A204.1 (cell line): ENCODE results near the gene SLK.

Experiments used
- FAIRE-seq: peaks from 2 replicates; lab custom pipeline; 2012; peaks lifted over from hg19 to GRCh38; lab: Jason Lieb, UNC

SLK gene

DNA sequence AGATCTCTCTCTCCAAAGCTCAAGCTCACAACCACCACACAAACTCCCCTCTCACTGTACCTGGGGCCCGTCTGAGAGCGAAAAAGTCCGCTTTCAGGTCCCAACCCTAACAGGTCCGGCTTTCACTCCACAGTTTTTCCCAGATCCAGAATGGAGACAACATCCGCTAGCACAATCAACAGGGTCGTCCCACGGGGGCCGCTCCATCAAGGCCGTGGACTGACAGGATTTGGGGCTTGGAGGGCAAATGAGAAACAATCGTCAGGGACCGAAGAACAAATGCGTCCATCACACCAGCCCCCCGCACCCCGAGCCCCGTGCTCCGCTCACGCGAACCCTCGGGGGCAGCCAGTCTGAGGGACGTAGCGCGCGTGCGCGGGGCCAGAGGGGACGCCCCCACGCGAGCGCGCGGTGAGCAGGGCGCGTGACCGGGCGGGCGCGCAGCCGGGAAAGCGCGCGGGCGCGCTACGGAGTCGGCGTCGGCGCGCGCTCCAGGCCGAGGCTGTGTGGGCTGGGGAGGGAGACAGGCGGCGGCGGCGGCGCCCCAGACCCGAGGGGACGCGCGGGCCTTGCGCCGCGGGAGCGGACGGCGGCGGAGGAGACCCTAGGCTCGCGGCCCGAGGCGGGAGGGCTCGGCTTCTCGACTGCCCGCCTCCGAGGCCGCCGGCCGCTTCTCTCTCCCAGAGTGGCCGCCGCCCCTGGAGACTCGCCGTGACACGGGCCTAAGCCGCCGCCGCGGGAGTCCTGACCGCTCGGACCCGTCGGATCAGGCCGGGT is at the start of gene SLK:
TSS of gene SLK (plus strand) at position 470 of the 777 bp plus-strand sequence. CDS start 606 bp downstream, outside the sequence.
- FAIRE-seq: no peak

GRCh38 chr10:103917302-103918052 is 49.5 kb upstream of the SLK start:
- no peak for FAIRE-seq

DNA sequence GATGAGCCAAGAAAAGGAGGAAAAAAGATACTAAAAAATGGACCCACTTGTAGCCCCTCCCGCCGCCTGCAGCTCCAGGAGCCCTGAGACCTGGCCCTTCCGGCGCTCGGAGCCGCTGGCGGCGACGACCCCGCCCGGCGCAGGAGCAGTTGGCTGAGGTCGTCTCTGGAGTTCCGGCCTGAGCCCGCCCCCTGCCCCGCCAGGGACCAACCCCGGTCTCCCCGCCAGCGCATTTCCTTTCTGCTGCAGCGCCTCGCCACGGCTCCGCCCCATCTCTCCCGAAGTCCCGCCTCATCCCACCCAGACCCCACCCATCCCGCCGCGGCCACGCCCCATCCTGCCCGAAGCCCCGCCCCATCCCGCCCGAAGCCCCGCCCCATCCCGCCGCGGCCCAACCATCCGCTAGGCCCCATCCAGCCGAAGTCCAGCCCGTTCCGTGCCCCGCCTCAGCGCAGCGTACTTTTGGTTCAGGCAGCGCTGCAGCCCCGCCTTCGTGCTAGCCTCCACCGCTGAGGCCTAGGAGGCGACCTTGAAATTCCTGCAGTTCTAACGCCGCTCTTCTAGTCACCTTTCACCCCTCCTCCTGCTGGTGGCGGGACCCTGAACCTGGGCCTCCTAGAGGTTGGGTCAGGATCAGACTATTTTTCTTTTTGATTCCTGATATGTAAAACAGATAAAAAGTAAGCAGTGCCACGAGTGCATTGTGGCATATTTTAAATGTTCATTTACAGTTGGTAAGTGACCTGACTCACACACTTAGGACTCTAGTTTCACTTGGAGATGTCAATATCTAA is 48.7 kb upstream of the SLK start, which contains the start of gene STN1:
TSS of gene STN1 (minus strand) at position 132 of the 794 bp plus-strand sequence. CDS start 590 bp downstream, outside the sequence.
- no peak for FAIRE-seq

GRCh38 chr10:103919648-103920025 is 47.3 kb upstream of the SLK start:
- no peak for FAIRE-seq

DNA sequence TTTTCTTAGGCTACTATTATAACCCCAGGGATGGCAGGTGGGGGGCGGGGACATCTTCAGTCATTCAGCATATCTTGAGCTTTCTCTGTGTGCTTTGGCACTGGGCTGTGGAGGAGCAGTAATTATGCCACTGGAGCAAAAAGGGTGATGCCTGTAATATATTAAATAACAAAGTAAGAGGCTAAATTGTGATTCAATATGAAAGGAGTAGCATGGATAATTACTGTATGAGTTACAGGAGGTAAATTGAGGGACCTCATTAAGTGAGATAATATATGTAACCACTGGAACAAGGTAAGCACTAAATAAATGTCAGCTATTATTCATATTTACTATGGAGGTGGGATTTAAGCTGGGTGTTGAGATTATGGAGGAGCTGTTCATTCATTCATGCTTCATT is 45.7 kb upstream of the SLK start:
- no peak for FAIRE-seq

DNA sequence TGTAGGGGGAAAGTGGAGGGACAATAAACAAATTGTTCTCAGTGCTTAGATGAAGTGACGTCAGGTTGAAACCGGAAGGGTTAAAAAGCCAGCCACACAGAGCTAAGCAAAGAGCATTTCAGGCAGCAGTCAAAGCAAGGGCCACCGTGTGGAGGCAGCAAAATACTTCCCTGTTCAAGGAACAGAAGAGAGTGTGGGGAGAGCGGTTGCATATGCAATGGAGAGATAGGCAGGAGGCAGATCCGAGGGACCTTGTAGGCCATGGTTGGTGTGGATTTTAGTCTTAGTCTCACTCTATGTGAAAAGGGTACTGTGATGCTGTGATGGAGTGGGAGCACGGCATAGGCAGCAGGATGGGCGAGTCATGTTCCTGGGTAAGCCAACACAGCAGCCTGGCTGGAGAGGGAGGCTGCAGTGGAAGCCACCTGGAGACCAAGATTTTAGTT is 45.2 kb upstream of the SLK start:
- no peak for FAIRE-seq

- no peak for FAIRE-seq
Measured at GRCh38 chr10:103922659-103923058, 44.3 kb upstream of the SLK start.

- FAIRE-seq: no peak
Measured at GRCh38 chr10:103923502-103923901, 43.4 kb upstream of the SLK start.

DNA sequence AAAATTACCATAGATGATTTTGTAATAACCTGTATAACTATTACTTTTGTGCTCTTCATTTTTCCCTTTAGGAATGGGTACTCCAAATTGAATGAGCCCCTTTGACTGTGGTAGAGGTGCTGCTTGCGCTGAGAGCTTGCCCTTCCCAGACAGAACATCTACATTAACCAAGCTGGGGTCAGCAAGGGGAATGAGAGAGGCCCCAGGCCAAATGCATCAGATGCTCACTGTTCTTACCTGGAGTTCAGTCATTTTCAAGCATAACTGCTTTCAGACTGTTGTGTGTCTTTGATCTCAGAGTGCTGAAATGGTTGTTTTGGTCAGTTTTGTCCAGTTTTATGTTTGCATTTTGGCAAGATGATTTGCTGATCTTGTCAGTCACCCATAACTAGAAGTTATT is 41.3 kb upstream of the SLK start:
- FAIRE-seq: no peak

DNA sequence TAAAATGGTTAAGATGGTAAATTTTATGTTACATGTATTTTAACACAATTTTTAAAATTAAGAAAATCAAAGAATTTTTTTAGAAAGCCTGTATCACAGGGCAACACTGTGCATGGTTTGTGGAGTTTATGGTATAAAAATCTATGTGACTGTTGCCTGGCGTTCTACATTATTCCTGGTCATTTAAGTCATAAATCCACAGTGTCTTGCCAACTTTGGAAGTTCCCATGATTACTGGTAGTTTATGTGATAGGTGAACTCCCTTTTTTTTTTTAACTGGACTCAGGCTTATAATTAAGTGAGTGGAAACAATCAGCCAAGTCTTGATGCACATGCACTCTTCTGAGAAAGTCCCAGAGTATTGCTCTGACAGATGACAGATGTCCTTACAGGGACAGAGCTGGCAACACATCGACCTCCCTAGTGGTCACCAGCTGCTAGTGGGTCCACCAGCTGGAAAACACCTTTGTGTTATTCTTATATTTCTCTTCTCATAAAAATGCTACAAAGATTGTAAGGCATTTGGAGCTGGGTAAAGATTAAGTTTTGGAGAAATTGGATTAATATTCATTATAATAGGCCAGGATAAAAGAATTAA is 40.1 kb upstream of the SLK start:
- FAIRE-seq: no peak

GRCh38 chr10:103928784-103929183 is 38.2 kb upstream of the SLK start:
- no peak for FAIRE-seq

- FAIRE-seq: no peak
Measured at GRCh38 chr10:103929381-103929921, 37.5 kb upstream of the SLK start.

DNA sequence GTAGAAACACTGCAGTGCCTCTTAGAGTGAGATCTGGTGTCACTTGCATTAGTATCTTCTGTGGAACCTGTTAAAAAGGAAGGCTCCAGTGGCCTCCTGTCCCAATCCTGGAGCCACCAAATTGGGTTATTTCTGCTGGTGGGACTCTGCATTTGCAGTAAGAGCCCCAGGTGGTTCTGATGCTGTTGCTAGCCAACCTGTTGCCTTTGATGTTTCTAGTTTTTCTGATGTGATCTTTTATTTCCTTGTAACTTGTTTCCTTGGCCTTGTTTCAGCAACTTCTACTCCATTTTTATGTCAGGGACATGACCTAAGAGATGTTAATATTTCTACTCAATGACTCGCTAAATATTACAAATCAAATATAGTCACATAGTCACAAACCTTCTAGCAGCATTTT is 36.5 kb upstream of the SLK start:
- FAIRE-seq: no peak

DNA sequence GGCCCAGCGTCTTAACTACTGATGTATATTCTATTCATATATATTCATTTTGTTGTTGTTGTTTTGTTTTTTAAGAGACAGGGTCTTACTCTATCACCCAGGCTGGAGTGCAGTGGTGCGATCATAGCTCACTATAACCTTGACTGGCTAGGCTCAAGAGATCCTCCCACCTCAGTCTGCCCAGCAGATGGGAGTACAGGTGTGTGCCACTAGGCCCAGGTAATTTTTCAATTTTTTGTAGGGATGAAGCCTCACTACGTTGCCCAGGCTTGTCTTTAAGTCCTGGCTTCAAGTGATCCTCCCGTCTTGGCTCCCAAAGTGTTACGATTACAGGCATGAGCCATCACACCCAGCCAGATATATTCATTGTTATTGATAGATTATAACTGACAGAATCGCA is 36.1 kb upstream of the SLK start:
- FAIRE-seq: no peak

DNA sequence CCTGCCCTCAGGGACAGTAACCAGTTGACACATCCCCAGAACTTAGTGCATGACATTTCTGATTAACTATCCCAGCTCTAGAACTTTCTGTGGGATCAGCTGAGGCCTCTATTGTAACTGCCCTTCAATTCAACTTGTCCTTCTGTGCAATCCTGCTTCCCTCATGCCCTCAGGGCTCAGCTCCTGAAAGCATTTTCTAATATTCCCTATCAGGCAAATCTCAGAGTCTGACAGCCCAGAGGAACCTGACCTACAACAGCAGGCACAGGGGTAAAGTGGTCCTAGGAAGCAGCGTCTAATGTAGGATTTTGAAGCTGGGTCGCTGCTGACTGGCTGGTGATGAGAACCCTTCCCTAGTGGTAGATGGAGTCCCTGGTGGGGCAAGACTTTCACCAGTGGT is 35.3 kb upstream of the SLK start:
- FAIRE-seq: no peak

- FAIRE-seq: no peak
Measured at GRCh38 chr10:103932271-103932670, 34.7 kb upstream of the SLK start.

- no peak for FAIRE-seq
Measured at GRCh38 chr10:103932971-103933370, 34.0 kb upstream of the SLK start.

GRCh38 chr10:103933557-103934121 is 33.3 kb upstream of the SLK start:
- FAIRE-seq: no peak

DNA sequence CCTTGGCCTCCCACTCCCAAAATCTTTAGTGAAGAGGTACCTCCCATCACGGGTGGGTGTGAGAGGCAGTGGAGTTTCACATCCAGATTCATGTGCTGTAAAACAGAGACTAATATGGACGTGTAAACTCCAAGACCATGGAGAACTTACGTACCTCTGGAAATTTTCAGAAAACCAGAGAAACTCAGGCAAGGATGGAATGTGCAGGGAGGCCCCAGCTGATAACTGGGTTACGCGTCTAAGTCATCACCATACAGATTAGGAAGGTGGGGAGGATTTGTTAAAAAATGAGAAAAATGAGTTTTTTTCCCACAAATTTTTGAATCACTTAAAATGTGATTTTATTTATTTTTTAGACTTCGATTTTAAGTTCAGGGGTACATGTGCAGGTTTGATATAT is 32.6 kb upstream of the SLK start:
- no peak for FAIRE-seq

DNA sequence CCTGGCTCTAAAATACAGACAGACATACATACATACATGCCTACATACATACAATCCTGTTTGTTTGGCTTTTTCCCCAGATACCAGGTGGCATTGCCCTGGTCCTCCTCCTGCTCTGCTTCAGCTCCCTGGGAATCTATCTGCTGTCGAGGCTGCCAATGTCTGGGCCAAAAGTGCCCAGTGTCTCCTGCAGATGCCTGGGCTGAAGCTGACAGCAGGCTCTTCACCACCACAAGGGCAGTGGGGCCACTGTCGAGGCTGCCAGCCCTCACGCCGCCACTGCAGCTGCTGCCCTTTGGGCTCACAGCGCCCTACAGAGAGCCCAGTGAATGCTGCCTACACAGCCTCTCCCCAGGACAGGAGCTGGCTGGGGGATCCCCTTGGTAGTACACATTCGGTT is 30.9 kb upstream of the SLK start:
- no peak for FAIRE-seq

DNA sequence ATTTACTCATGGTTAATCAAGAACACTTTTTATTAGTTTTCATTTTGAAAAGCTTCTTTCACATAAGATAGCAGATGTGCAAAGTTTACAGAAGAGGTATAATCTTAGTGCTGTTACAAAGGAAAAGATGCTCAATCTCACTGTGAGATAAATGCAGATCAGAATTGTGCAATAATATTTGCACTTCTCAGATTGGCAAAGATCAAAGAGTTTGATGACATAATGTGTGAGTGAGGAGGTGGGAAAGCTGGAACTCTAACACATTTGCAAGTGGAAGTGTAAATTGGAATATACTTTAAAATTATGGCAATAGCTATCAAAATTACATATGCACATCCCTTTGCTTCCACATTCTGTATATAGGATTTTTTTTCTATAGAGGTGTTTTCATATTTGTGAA is 27.4 kb upstream of the SLK start:
- no peak for FAIRE-seq

- FAIRE-seq: no peak
Measured at GRCh38 chr10:103941801-103942200, 25.1 kb upstream of the SLK start.
